ENCODE data around the gene ANKFN1.
"Not testable (repeated sequence)": the region's sequence is repeated elsewhere in the genome, so short reads cannot be mapped to it uniquely, and the experiment has no call there.

The ANKFN1 gene

DNA sequence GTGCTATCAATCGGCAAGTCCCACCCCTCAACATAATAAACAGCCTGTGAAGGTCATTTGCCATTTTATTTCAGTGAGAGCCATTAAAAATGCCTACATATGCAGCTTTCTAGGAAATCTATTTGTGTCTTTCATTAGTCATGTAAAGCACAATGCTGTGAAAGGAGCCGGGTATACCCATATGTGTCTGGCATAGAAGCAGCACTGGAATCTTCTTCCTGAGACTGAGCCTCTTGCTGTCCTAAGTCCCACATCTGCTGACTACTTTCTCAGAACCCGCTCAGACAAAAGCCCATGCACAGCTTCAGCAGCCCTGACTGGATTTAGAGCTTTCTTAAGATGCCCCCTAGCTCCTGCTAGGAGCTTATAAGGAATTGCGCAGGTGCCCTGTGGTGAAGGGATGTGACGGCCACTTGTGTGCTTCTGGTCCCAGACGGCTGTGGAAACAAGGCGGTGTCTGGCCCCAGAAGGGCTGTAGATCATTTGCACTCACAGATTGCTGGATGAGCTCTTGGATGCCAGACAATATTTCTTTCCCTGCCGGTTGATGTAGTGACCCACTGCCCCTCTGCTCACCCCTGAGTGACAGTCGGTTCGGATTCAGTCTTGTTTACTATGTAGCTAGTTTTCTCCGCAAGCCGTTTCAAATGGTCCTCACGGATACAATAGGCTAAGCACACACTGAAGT, 172.2 kb downstream of the ANKFN1 start:
- DNase-seq (ENCODE audit: low read depth in 2 of 2), result no peak

DNA sequence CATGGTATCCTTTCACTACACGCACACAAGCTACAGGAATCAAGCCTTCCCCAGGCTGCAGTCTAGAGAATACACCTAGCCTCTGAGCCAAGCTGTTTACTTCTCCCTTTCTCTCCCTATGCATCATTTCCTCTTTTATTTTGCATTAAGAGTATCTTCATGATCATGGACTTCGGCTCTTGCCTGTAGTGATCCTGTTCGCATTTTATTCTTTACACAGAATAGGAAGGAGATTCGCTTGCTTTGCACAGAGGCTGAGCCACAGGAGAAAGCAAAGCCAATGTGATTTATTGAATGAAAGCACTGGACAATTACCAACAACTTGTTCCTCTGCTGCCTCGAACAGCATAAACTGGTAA, 172.7 kb downstream of the ANKFN1 start:
- no peak for DNase-seq (ENCODE audit: low read depth in 2 of 2)

DNA sequence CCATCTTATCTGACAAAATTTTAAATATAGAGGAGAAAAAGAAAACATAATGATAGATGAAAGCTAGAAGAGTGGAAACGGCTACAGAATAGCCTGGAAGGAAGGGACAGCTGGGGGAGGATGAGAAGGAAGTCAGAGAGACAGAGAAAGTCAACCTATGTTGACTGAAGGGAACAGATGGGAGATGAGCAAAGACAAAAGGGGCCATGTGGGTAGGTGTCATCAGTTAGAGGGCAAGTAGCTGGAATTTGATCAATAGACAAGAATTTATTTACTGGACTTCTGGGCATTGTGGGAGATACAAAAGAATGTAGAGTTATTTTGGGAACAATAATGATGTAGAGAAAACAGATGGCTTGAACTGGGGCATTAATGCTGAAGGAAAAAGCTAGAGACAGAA, 194.4 kb downstream of the ANKFN1 start:
- no peak for DNase-seq (ENCODE audit: low read depth in 2 of 2)

DNA sequence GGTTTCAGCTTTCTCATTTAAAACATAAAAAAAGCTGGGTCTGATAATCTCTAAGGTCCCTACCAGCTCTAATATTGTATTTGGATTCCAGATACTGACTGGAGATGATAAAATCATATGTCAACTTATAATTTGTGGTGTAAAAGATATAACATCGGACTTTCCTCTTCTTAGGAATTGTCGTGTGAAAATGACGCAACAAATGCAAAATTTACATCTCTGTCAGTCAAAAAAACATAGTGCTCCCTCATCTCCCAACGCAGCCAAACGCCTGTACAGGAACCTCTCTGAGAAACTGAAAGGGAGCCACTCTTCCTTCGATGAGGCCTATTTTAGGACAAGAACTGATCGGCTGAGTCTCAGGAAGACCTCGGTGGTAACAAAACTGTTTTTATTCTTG, 197.3 kb downstream of the ANKFN1 start:
- no peak for DNase-seq (ENCODE audit: low read depth in 2 of 2)

DNA sequence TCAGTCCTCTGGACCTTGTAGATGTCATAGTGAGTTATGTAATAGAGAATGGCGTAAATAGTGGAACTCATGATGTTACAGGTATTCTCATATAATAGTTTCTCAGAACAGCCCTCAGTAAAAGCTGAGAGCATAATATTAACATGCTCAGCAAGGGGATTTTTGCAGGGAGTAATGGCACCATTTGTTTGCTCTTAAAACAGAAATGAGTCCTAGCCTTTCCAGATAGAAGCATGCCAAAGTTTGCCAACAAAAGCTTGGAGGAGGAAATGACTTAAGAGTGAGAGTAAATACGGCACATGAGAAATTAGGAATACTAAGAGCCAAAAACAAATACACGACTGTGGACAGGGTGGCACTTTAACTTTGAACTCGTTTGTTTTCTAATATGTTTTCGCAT, 198.4 kb downstream of the ANKFN1 start:
- DNase-seq (ENCODE audit: low read depth in 2 of 2), result no peak

DNA sequence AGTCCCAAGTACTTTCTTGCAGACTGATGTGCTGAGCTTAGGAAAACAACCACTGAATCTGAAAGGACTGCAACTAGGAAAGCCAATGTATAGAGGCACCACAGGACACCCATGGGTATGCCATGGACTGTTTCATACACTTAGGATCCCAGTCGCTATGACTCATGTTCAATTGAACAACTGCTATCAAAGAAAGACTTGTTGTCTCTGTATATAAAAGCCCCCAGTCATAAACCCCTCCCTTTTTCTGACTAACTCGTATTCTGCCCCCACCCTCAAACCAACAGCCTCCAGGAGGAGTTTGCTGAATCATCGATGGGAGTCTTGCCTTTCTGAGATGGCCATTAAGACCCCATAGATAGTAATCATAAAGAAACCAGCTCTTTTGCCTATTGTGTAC, 205.4 kb downstream of the ANKFN1 start:
- no peak for DNase-seq (ENCODE audit: low read depth in 2 of 2)

DNA sequence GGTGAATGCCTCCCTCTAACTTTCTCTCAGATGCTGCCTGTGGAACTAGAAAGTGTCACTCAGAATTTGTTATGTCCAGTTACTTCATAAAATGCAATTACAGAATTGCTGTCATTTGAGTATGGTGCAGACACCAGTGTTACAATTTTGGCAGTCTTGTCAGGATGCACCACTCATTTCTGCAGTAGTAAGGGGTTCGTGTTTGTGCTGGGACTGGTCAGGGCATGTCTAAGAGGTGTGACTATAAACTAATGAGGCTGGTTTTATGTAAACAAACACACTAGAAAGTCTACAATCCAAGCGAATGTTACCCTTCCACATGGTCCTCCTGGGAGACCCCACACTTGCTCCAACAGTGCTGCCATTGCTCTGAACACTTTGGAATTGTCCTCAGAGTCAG, 206.2 kb downstream of the ANKFN1 start:
- no peak for DNase-seq (ENCODE audit: low read depth in 2 of 2)

DNA sequence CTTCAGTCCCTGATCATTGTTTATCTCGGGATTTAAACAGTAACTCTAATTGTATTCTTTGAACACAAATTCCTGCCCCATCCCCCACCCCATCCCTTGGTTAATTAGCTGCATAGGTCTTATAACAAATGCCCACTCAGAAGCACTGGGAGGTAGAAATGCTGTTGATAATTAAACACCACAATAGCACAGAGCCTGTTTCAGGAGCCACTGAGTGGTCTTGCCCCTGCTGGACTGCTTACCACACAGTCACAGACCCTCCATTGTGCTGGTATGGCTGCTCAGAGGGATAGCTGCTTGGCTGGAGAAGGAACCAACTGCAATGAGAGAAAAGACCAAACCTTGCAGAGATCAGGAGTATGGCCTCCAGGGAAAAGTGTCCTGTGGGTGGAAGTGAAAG, 214.1 kb downstream of the ANKFN1 start:
- no peak for DNase-seq (ENCODE audit: low read depth in 2 of 2)

GRCh38 chr17:56373981-56374833, 220.9 kb downstream of the ANKFN1 start:
- no peak for DNase-seq (ENCODE audit: low read depth in 2 of 2)

DNA sequence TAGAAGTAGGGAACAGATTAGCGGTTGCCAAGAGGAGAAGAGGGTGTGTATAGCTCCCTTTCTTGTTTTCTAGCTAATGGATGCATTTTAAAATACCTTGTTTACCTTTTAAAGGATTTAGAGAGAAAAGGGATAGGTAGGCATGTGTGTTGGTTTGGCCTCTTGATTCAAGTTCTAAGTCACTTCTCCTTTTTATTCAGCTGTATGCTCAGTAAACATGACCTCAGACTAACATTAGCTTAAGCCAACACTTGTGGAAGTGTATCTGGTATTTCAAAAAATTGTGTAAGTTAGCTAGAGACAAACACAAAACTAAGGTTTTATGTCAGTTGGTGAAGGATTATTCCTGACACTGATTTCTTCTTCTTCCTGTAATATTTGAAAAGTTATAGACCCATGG, 236.1 kb downstream of the ANKFN1 start:
- DNase-seq (ENCODE audit: low read depth in 2 of 2), result no peak

- no peak for DNase-seq (ENCODE audit: low read depth in 2 of 2)
Observed at GRCh38 chr17:56392321-56392720, 239.0 kb downstream of the ANKFN1 start.

GRCh38 chr17:56393156-56393555, 239.9 kb downstream of the ANKFN1 start:
- no peak for DNase-seq (ENCODE audit: low read depth in 2 of 2)

DNA sequence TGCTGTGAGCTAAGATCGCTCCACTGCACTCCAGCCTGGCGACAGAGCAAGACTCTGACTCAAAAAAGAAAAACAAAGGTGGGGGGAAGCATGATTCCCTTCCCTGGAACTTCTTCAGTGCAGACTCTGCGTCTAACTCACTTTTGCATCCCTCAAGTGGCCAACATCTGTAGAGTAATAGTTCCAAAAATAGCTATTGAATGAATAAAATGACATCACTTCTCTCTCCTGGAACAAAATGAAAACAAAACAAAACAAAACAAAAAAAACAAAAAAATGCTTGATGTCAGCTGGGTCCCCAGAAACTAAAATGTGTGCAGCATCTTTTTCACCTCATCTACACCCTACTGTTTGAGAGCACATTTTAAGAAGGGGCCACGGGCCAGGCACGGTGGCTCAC, 242.5 kb downstream of the ANKFN1 start:
- no peak for DNase-seq (ENCODE audit: low read depth in 2 of 2)

- DNase-seq (ENCODE audit: low read depth in 2 of 2), result no peak
Observed at GRCh38 chr17:56407086-56407485, 253.8 kb downstream of the ANKFN1 start.

DNA sequence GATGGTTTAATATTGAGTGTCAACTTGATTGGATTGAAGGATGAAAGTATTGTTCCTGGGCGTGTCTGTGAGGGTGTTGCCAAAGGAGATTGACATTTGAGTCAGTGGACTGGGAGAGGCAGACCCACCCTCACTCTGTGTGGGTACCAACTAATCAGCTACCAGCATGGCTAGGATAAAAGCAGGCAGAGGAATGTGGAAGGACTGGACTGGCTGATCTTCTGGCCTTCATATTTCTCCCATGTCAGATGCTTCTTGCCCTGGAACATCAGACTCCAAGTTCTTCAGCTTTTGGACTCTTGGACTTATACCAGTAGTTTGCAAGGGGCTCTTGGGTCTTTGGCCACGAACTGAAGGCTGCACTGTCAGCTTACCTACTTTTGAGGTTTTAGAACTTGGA, 259.1 kb downstream of the ANKFN1 start:
- not testable (repeated sequence) for DNase-seq (ENCODE audit: low read depth in 2 of 2)

DNA sequence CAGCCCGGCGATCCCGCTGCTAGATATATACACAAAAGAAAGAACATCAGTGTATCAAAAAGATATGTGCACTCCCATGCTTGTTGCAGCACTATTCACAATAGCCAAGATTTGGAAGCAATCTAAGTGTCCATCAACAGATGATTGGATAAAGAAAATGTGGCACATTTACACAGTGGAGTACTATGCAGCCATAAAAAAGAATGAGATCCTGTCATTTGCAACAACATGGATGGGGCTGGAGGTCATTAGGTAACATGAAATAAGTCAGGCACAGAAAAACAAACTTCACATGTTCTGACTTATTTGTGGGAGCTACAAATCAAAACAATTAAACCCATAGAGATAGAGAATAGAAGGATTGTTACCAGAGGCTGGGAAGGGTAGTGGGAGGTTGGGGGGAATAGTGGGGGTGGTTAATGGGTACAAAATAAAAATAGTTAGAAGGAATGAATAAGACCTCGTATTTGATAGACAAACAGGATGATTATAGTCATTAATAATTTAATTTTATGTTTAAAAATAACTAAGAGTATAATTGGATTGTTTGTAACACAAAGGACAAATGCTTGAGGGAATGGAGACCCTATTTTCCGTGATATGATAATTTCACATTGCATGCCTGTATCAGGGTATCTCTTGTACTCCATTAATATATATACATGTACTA, 263.5 kb downstream of the ANKFN1 start:
- no peak for DNase-seq (ENCODE audit: low read depth in 2 of 2)

- no peak for DNase-seq (ENCODE audit: low read depth in 2 of 2)
Observed at GRCh38 chr17:56424005-56424404, 270.7 kb downstream of the ANKFN1 start.

GRCh38 chr17:56424543-56425044, 271.3 kb downstream of the ANKFN1 start:
- no peak for DNase-seq (ENCODE audit: low read depth in 2 of 2)

- no peak for DNase-seq (ENCODE audit: low read depth in 2 of 2)
Observed at GRCh38 chr17:56425483-56425882, 272.2 kb downstream of the ANKFN1 start.

DNA sequence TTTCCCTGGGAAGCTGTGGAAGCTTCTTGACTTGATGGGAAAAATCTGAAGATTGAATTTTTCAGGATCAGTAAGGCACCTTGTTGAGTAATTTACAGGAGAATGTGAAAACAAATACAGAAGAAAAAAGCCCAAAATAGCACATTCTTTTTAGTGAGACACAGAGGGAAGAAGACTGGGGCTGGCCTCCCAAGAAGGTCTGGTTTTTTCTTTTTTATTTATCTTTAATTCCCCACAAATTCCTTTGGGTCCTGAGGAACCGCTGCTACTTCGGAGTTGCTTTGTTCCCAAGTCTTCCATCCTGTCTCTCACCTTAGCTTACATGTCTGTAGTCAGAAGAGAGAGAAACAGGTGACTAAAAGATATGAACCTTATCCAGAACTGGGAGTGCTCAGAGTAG, 273.6 kb downstream of the ANKFN1 start:
- no peak for DNase-seq (ENCODE audit: low read depth in 2 of 2)

DNA sequence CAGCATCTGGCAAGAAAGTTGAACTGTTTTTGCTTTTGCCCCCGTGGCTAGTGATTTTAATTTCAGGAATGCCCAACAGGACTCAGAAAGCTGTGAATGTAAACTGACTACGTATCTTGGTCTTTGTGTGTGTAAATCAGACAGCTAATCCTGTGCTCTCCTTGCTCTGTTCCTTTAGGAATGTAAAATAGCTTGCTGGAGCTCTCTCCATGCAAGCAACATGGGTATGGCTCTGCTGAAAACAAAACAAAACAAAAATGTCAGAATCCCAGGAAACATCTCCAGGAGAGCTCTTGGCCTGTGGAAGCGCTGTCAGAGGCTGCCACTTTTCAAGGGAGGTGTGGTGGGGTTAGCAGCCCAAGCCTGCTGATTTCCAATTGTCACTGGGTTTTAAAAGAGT, 278.5 kb downstream of the ANKFN1 start:
- DNase-seq (ENCODE audit: low read depth in 2 of 2), result no peak

GRCh38 chr17:56432443-56432842, 279.2 kb downstream of the ANKFN1 start:
- DNase-seq (ENCODE audit: low read depth in 2 of 2), result no peak

DNA sequence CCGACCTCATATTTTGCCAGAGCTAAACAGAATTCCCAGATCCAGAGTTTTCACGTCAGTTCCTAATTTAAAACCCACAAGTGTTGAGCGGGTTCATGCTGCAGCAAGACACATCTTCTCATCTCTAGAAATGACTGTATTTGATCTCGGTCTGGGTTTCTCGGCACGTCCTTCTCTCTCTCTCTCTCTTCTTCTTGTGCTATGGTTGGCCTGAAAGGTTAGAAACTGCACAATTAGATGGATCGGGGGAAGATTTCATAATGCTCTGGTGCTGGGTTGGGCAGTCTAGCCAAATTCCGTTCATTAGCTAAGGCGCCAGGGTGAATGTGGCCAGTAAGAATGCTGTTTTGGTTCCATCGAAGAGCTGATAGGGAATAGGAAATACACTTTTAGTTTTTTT, 281.3 kb downstream of the ANKFN1 start:
- no peak for DNase-seq (ENCODE audit: low read depth in 2 of 2)

Measured in stimulated activated CD4-positive, alpha-beta T cell treated with anti-CD3 and anti-CD28 coated beads, Interleukin-1b, Interleukin-23, amount 100 ng/mL, for 4 hours (primary cell).